ENCODE results near the gene KCNQ4.

Gene KCNQ4

DNA sequence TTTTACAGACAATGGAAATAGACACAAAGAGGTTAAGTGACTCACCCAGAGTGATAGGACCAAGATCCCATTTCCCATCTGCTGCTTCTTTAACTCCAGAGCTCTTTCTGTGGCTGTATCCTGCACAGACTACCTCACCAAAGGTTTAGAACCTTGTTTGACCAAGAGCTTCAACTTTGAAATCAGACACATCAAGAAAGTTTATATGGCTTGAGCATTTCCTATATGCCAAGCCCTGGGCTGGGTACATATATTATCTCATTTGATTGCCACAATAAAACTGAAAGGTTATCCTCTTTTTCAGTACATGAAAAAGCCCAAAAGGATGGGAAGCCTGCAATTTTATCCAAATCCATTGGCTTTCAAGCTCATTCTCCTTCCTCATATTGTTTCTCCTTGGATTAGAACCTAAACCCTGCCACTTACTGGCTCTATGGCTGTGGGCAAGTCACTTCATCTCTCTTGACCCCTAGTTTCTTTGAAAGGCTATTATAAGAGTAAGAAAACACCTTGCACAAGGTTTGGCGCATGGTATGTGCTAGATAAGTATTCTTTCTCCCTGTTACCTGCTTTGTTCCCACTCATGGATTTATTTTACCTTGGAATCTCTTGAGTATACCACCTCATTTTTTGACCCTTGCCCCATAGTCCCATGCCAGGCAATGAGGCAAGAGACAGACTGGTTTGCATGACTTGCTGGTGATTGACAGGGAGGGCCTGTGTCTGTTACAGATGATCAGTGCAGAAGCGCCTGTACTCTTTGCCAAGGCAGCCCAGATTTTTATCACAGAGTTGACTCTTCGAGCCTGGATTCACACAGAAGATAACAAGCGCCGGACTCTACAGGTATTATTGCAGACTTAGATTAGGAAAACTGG is 34.5 kb upstream of the KCNQ4 start:
- peaks cover 39% of the 10 kb centered on the region for H3K4me1 Mint-ChIP-seq
- H3K27ac Mint-ChIP-seq = no peak overlapping the region
- no peak overlapping the region for H3K4me3 Mint-ChIP-seq
- no peaks in the 10 kb centered on the region for H3K27me3 Mint-ChIP-seq
- peaks cover 11% of the 10 kb centered on the region for H3K36me3 Mint-ChIP-seq
- no peaks in the 10 kb centered on the region for H3K9me3 Mint-ChIP-seq

DNA sequence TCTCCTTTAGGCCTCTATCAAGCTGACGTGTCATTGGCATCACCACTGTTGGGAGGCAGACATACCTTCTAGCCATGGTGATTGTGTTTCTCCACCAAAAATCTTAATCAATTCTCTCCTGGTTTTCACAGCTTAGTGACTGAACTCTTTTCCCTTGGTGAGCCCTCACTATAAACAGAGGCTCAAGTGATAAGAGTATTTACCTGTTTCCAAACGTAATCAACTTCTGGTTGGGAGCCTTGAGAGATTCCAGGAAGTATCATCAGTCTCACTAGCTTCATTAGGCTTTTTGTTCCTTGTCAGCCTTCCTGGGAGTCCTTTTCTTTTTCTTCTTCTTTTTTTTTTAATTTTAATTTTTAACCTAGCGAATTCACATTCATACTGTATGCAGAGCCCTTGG is 33.8 kb upstream of the KCNQ4 start:
- Mint-ChIP-seq H3K36me3 (peaks cover 11% of the 10 kb centered on the region), H3K27me3 (no peaks in the 10 kb centered on the region), H3K4me1 (peaks cover 38% of the 10 kb centered on the region), H3K27ac (no peak overlapping the region), H3K4me3 (no peak overlapping the region), H3K9me3 (no peaks in the 10 kb centered on the region)

DNA sequence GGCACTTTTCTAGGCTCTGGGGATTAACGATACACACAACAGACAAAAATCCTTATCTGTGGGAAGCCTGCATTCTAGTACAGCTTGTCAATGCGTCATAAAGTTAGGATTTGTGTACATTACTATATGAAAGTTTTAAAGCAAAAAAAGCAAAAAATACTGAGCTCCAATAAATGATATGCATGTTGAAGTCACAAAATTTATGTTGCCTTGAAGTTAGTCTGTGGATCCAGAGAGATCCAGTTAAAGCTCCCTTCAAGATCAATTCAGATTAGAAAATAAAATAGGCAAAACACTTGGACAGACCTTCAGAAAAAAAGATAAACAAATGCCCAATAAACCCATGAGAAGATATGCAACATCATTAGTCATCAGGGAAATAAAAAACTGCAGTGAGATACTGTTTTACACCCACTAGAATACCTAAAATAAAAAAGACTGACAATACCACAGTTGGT is 33.1 kb upstream of the KCNQ4 start:
- Mint-ChIP-seq H3K4me3 (no peak overlapping the region), H3K9me3 (no peaks in the 10 kb centered on the region), H3K36me3 (peaks cover 11% of the 10 kb centered on the region), H3K27ac (no peak overlapping the region), H3K4me1 (peaks cover 32% of the 10 kb centered on the region), H3K27me3 (no peaks in the 10 kb centered on the region)

DNA sequence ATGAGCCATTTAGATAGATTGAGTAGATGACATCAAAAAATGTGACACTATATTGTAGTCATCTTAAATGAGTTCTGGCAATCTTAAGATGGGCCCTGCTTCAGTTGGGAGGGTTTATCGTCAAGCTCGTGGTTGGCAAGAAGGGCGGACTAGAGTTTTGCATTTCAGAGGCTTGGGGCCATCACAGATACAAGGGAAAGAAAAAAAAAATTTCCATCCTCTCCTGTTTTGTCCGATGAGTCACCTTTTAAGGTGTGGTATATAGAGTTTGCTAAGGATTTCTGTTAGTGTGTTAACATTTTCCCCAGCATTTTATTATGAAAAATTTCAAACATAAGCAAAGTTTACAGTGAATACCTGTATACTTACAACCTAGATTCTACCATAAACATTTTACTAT is 31.8 kb upstream of the KCNQ4 start:
- no peaks in the 10 kb centered on the region for H3K9me3 Mint-ChIP-seq
- no peaks in the 10 kb centered on the region for H3K27me3 Mint-ChIP-seq
- H3K4me3 Mint-ChIP-seq = no peak overlapping the region
- peaks cover 24% of the 10 kb centered on the region for H3K4me1 Mint-ChIP-seq
- H3K36me3 Mint-ChIP-seq = peaks cover 11% of the 10 kb centered on the region
- H3K27ac Mint-ChIP-seq = peak overlapping the region; percentile 13

DNA sequence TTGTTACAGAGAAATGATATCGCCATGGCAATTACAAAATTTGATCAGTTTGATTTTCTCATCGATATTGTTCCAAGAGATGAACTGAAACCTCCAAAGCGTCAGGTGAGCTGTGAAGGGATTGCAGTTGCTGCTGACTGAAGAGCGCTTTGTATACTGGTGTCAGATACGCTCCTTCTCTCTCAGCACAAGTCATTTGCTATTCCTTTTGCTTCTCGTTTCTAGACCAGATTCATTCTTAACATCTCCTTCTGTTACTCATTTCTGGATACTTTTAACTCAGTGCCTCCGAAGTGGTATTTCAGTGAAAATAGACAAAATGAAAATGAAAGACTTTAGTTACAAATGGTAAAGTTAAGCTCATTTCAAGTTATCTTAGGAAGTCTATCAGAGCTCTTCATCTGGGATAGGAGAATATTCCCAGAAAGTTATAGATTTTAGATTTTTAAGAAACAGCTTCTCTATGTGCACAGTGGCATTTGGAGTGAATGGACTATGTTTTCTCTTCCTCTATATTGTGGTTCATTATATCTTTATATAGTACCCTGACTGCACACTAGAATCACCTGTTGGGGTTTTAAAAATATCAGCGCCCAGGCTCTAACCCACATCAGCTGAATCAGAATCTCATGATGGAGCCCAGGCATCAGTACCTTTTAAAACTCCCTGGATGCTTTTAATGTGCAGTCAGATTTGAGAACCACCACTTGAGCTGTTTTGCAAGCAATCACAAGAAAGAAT is 30.3 kb upstream of the KCNQ4 start:
- Mint-ChIP-seq H3K9me3 (no peaks in the 10 kb centered on the region), H3K4me1 (peaks cover 24% of the 10 kb centered on the region), H3K27me3 (no peaks in the 10 kb centered on the region), H3K27ac (no peak overlapping the region), H3K36me3 (peaks cover 11% of the 10 kb centered on the region), H3K4me3 (no peak overlapping the region)

DNA sequence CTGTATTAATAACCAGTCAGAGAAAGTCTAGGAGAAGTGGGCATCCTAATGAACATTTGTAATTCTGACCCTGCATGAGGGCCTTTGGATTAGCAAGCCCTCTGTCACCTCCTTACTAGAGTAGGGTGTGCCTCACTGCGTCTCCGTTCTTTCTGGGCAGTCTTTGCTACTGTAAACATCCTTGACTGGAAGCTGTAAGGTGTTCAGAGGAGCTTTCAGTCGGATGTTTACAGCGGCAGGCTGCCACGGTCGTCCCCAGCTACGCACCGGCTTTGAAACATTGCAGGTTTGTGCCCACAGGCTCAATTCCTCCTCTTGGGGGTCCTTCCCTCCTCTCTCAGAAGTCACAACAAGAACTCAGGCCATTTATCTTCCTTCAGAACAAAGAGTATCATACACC is 29.4 kb upstream of the KCNQ4 start:
- H3K4me1 Mint-ChIP-seq = peaks cover 24% of the 10 kb centered on the region
- H3K4me3 Mint-ChIP-seq = no peak overlapping the region
- no peaks in the 10 kb centered on the region for H3K9me3 Mint-ChIP-seq
- H3K27me3 Mint-ChIP-seq = no peaks in the 10 kb centered on the region
- no peak overlapping the region for H3K27ac Mint-ChIP-seq
- H3K36me3 Mint-ChIP-seq = peaks cover 11% of the 10 kb centered on the region

DNA sequence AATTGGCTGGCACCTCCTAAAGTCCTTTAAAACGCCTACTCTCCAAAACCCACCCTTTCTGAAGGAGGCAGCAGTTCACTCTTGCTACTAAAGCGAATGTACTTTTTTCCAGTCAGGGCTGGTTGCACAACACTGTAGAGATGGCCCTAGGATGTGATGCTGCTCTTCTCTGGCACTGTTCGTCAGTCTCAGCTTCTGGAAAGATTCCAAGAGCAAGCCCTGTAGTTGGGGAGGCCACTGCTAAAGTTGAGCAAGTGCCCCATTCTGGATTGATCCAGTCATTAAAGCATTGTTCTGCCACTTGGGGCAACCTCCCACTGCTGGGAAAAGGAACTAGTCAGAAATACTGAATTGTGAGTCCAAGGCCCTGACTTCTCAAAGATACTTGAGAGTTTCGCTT is 28.5 kb upstream of the KCNQ4 start:
- H3K4me1 Mint-ChIP-seq = peaks cover 29% of the 10 kb centered on the region
- peaks cover 15% of the 10 kb centered on the region for H3K36me3 Mint-ChIP-seq
- no peak overlapping the region for H3K4me3 Mint-ChIP-seq
- H3K27ac Mint-ChIP-seq = no peak overlapping the region
- no peaks in the 10 kb centered on the region for H3K9me3 Mint-ChIP-seq
- H3K27me3 Mint-ChIP-seq = no peaks in the 10 kb centered on the region

DNA sequence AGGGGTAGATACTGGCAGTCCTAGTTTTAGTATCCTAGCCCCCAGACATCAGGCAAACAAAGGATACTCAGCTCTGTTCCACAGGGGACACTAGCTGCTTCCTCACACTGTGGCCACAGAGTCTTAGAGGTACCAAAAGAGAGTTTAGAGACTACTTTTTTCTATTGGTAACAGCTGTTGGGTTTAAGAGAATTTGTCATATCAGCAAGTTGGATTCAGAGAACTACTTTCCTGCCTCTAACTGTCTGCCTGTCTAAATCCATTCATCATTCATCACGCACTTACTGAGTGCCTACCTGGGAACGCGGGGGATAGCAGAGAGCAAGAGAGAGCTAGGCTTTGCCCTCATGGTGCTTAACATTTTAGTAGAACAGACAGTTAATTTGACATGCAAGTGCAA is 27.1 kb upstream of the KCNQ4 start:
- no peaks in the 10 kb centered on the region for H3K9me3 Mint-ChIP-seq
- no peak overlapping the region for H3K27ac Mint-ChIP-seq
- H3K4me1 Mint-ChIP-seq = peaks cover 25% of the 10 kb centered on the region
- no peak overlapping the region for H3K4me3 Mint-ChIP-seq
- peaks cover 17% of the 10 kb centered on the region for H3K36me3 Mint-ChIP-seq
- no peaks in the 10 kb centered on the region for H3K27me3 Mint-ChIP-seq

DNA sequence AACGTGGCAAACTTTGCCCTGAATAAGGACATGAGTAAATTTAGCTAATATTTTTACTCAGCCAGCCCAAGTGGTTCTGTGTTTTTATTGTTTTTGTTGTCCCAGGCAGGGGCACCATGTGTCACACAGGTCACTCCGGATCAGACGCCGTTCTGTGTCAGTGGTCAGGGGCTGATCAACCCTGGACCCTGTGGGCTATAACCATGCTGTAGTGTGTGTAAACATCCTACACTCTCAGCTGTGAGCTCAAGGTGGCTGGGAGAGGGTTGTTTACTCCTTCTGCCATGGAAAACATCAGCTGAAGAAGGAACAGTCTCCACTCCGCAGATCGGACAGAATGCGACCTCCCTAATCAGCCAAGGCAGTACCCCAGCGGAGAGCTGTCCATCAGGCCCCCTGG is 26.5 kb upstream of the KCNQ4 start:
- H3K9me3 Mint-ChIP-seq = no peaks in the 10 kb centered on the region
- no peak overlapping the region for H3K27ac Mint-ChIP-seq
- no peaks in the 10 kb centered on the region for H3K27me3 Mint-ChIP-seq
- H3K4me1 Mint-ChIP-seq = peaks cover 25% of the 10 kb centered on the region
- H3K4me3 Mint-ChIP-seq = no peak overlapping the region
- H3K36me3 Mint-ChIP-seq = peaks cover 18% of the 10 kb centered on the region

DNA sequence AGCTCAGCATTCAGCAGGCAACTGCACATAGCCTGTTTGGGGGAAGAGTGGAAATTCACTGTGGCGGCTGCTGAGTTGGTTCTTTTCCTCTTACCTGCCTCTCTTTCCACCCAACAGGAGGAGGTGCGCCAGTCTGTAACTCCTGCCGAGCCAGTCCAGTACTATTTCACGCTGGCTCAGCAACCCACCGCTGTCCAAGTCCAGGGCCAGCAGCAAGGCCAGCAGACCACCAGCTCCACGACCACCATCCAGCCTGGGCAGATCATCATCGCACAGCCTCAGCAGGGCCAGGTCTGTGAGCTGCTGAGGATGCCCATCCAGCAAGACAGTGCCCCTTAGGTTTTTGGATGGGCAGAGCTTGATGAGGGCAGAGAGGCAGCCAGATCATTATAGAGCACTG is 25.6 kb upstream of the KCNQ4 start:
- Mint-ChIP-seq H3K27ac (no peak overlapping the region), H3K36me3 (peaks cover 15% of the 10 kb centered on the region), H3K4me3 (no peak overlapping the region), H3K27me3 (no peaks in the 10 kb centered on the region), H3K9me3 (no peaks in the 10 kb centered on the region), H3K4me1 (peaks cover 27% of the 10 kb centered on the region)

DNA sequence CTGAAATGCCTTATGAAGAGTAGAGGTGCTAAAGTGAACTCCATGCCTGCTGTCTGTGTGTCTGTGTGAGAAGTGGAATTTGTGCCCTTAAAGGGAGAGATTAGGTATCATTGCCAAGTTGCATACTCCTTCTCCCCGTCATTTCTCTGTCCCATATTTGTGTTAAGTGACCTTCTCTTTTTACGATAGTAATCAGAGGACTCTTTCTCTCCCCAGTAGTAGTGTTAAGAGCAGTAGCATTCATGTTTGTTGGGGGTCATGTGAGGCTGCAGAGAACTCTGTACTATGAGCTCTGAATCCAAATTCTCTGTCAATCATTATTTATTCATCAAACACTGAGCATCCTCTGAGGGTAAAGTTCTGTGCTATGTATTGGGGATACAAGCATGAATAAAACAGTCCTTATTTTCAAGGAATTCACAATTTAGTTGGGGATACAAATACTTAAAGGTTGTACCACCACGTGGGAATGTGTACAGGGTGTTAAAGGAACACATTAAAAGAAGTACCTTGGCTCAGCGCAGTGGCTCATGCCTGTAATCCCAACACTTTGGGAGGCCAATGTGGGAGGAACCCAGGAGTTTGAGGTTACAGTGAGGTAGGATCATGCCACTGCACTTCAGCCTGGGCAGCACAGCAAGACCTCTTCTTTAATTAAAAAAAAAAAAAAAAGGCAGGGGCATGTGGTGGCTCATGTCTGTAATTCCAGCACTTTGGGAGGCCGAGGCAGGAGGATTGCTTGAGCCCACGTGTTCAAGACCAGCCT is 24.8 kb upstream of the KCNQ4 start:
- peaks cover 30% of the 10 kb centered on the region for H3K4me1 Mint-ChIP-seq
- no peak overlapping the region for H3K4me3 Mint-ChIP-seq
- no peaks in the 10 kb centered on the region for H3K9me3 Mint-ChIP-seq
- H3K27me3 Mint-ChIP-seq = no peaks in the 10 kb centered on the region
- no peak overlapping the region for H3K27ac Mint-ChIP-seq
- peaks cover 12% of the 10 kb centered on the region for H3K36me3 Mint-ChIP-seq

DNA sequence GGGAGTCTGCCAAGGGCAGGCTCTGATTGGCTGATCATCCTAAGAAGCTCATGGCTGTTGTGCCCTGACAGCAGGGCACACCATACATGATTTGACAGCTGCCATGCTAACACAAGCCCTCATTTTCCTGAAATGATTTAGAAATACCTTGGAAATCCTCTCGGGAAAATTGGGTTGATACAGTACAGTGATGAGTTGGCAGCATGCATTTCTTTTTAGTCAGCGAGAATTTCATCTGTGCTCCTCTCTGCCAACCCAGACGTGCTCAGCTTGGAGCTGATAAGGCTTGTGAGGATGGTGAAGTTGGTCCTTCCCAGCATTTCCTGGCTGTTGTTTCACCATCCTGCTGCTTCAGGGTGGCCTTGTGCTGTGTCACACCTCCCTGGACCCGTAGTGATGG is 22.6 kb upstream of the KCNQ4 start:
- H3K4me3 Mint-ChIP-seq = no peak overlapping the region
- H3K4me1 Mint-ChIP-seq = peaks cover 41% of the 10 kb centered on the region
- no peaks in the 10 kb centered on the region for H3K9me3 Mint-ChIP-seq
- no peak overlapping the region for H3K27ac Mint-ChIP-seq
- peaks cover 14% of the 10 kb centered on the region for H3K36me3 Mint-ChIP-seq
- H3K27me3 Mint-ChIP-seq = no peaks in the 10 kb centered on the region

DNA sequence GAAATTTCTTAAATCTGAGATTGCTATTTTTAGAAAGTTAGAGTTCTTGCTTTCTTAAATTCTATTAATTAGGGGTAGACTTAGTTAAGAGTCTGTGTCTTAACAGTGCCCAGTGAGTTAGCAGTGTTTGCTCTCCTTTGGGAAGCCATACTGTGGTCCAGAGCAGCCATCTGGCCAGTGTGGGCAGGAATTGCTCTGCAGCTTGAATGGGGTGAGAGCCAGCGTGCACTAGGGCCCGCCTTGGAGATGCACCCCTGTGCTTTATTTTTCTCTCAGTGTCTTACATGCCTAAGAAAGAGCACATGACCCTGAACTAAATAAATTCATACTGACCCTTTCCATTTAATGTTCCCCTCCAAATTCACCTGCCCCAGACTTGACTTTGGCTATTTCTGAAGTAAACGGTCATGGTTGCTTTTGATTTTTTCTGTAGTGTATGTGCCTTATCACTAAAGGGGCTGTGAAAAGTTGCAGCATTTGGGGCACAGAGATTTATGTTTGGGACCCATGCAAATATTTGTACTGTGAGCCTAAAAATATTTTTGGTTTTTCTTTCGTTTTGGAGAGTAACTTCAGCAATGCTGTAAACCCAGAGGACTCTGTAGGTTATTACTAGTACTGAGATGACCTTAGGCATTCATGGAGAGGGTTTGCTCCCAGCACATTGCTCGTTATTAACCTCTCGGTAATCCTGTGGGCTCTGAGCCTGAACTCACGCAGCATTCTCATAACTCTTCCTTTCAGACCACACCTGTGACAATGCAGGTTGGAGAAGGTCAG is 21.3 kb upstream of the KCNQ4 start:
- no peaks in the 10 kb centered on the region for H3K9me3 Mint-ChIP-seq
- no peak overlapping the region for H3K4me3 Mint-ChIP-seq
- H3K27me3 Mint-ChIP-seq = no peaks in the 10 kb centered on the region
- peaks cover 41% of the 10 kb centered on the region for H3K4me1 Mint-ChIP-seq
- H3K36me3 Mint-ChIP-seq = peaks cover 14% of the 10 kb centered on the region
- no peak overlapping the region for H3K27ac Mint-ChIP-seq

DNA sequence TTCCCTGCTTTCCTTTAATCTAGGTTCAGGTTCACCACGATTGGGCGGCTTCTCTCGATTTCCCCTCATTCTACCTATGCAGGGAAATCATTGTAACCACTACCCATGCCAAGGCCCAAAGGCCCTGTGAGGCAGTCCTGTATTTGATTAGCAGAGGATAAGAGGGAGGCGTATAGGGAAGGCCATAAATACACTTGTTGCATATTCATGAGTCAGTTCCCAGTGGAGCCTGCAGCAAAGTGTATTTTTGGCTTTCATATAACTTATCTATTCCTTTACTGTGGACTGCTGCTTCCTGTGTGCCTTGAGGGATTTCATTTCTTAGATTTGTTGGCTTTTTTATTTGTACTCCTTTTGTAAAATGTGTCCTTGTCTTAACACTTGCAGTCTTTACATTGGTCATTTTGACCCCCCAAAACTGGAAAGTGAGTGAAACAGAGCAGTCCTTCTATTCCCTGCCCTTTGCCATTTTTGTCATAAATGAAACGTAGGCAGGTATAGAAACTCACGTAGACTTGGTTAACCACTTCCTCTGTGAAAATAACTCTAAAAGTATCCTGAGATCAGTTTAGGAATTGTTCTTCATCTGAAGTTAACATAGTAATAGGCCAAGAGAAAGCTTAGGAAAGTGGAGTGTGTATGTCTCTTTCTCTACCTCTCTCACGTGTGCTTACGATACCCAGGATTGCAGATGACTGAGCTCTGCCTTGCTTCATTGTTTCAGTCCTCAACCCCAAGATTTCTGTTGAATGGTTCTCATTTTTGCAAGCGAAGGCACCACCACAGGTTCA is 19.6 kb upstream of the KCNQ4 start:
- H3K27ac Mint-ChIP-seq = peak overlapping the region; percentile 69
- H3K9me3 Mint-ChIP-seq = no peaks in the 10 kb centered on the region
- H3K36me3 Mint-ChIP-seq = peaks cover 11% of the 10 kb centered on the region
- H3K27me3 Mint-ChIP-seq = no peaks in the 10 kb centered on the region
- H3K4me3 Mint-ChIP-seq = peak overlapping the region; percentile 72
- peaks cover 41% of the 10 kb centered on the region for H3K4me1 Mint-ChIP-seq
